Measurements from ENCODE around the gene PDE4D.

DNA sequence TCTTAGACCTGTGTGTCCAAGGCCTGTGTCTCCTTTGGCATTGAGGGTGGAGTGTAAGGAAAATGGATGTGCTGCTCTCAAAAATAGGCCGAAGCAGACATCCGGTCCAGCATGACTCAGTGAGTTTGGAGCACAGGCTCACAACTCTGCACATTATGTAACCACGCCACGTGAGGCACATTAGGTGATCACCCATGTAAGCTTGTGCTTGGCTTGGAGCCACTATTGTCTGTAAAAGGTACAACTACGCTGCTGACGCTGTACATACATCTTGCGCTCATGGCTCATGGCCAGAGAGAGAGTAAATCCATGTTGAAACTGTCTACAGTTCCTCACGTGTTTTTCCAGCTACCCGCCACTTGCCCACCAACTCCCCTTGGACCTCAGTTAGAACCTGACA is 177.5 kb downstream of the PDE4D start:
- TF ChIP-seq, protein P1, sequence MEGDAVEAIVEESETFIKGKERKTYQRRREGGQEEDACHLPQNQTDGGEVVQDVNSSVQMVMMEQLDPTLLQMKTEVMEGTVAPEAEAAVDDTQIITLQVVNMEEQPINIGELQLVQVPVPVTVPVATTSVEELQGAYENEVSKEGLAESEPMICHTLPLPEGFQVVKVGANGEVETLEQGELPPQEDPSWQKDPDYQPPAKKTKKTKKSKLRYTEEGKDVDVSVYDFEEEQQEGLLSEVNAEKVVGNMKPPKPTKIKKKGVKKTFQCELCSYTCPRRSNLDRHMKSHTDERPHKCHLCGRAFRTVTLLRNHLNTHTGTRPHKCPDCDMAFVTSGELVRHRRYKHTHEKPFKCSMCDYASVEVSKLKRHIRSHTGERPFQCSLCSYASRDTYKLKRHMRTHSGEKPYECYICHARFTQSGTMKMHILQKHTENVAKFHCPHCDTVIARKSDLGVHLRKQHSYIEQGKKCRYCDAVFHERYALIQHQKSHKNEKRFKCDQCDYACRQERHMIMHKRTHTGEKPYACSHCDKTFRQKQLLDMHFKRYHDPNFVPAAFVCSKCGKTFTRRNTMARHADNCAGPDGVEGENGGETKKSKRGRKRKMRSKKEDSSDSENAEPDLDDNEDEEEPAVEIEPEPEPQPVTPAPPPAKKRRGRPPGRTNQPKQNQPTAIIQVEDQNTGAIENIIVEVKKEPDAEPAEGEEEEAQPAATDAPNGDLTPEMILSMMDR (IDR thresholded peaks at IDR 0.05), result no peak
- TF ChIP-seq, protein P2, sequence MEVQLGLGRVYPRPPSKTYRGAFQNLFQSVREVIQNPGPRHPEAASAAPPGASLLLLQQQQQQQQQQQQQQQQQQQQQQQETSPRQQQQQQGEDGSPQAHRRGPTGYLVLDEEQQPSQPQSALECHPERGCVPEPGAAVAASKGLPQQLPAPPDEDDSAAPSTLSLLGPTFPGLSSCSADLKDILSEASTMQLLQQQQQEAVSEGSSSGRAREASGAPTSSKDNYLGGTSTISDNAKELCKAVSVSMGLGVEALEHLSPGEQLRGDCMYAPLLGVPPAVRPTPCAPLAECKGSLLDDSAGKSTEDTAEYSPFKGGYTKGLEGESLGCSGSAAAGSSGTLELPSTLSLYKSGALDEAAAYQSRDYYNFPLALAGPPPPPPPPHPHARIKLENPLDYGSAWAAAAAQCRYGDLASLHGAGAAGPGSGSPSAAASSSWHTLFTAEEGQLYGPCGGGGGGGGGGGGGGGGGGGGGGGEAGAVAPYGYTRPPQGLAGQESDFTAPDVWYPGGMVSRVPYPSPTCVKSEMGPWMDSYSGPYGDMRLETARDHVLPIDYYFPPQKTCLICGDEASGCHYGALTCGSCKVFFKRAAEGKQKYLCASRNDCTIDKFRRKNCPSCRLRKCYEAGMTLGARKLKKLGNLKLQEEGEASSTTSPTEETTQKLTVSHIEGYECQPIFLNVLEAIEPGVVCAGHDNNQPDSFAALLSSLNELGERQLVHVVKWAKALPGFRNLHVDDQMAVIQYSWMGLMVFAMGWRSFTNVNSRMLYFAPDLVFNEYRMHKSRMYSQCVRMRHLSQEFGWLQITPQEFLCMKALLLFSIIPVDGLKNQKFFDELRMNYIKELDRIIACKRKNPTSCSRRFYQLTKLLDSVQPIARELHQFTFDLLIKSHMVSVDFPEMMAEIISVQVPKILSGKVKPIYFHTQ (CRISPR knock-in tag; IDR thresholded peaks at IDR 0.05), result no peak
- TF ChIP-seq, protein P3, sequence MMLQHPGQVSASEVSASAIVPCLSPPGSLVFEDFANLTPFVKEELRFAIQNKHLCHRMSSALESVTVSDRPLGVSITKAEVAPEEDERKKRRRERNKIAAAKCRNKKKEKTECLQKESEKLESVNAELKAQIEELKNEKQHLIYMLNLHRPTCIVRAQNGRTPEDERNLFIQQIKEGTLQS (CRISPR knock-in tag; conservative IDR thresholded peaks at IDR 0.05), result no peak
- TF ChIP-seq SP1 (CRISPR knock-in tag; conservative IDR thresholded peaks at IDR 0.05), result no peak
- no peak for TF ChIP-seq FOXJ3 (CRISPR knock-in tag; IDR thresholded peaks at IDR 0.05; ENCODE audit: borderline replicate concordance)
- TF ChIP-seq NR2C2 (CRISPR knock-in tag; IDR thresholded peaks at IDR 0.05), result no peak
- no peak for TF ChIP-seq TCF7 (CRISPR knock-in tag; IDR thresholded peaks at IDR 0.05; ENCODE audit: low read depth)
- TF ChIP-seq, protein P4, sequence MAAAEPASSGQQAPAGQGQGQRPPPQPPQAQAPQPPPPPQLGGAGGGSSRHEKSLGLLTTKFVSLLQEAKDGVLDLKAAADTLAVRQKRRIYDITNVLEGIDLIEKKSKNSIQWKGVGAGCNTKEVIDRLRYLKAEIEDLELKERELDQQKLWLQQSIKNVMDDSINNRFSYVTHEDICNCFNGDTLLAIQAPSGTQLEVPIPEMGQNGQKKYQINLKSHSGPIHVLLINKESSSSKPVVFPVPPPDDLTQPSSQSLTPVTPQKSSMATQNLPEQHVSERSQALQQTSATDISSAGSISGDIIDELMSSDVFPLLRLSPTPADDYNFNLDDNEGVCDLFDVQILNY (CRISPR knock-in tag; IDR thresholded peaks at IDR 0.05), result no peak
